Measurements from ENCODE around the gene IGIP. TPM values are rescaled to one million over a fixed set of nuclear protein-coding genes. Genes with fewer than 3 reads are reported as not detected.

IGIP gene
- total and polyA plus RNA-seq, 2 donors from 2014 or later, result 13.2 to 15.5 TPM

GRCh38 chr5:140109759-140110645, 15.7 kb upstream of the IGIP start:
- peak in 2 of 5 donors; percentile 50 to 74 for DNase-seq
- Histone ChIP-seq H3K27me3 (ENCODE audit: control insufficient read depth, insufficient read depth, low read length) (peaks cover 41% of the 10 kb centered on the region), H3K9me3 (ENCODE audit: control insufficient read depth in 2 of 3, insufficient read depth in 1 of 3, low read length in 3 of 3) (no peaks in the 10 kb centered on the region), H3K4me1 (ENCODE audit: control insufficient read depth in 2 of 3, insufficient read depth in 2 of 3, low read depth in 1 of 3, low read length in 3 of 3) (peaks cover 0 to 32% (median 9%) of the 10 kb centered on the region in 3 donors), H3K4me3 (ENCODE audit: low read length in 3 of 3) (peak overlapping the region in 1 of 3 donors; percentile 86), H3K27ac (ENCODE audit: low read depth in 2 of 2, low read length in 2 of 2) (no peak overlapping the region), H3K36me3 (ENCODE audit: control insufficient read depth in 2 of 3, insufficient read depth in 3 of 3, low read length in 3 of 3) (no peaks in the 10 kb centered on the region), H3K9ac (ENCODE audit: low read length in 3 of 3) (no peak overlapping the region)
- intact Hi-C loops (cut with DNase I), result no loop called here
- no peak for FAIRE-seq
- no peak for TF ChIP-seq CTCF (IDR thresholded peaks at IDR 0.05; ENCODE audit: borderline replicate concordance, extremely low read depth, insufficient read depth)

DNA sequence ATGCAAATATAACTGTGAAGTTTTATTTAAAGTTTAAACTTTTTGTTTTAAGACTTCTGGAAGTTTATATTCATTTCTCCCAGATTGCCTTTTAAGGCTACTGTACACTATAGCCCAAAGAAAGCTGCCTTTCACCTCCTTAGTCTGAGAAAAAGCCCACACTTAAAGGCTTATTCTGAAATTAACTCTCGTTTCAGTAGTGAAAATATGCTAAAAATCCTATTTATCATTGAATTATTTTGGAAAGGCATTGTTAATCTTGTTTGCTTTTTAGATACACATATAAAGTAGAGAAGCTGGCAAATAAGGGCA, 15.1 kb upstream of the IGIP start:
- no peak for FAIRE-seq
- TF ChIP-seq CTCF (IDR thresholded peaks at IDR 0.05; ENCODE audit: borderline replicate concordance, extremely low read depth, insufficient read depth), result no peak
- Histone ChIP-seq H3K27ac (ENCODE audit: low read depth in 2 of 2, low read length in 2 of 2) (no peak overlapping the region), H3K36me3 (ENCODE audit: control insufficient read depth in 2 of 3, insufficient read depth in 3 of 3, low read length in 3 of 3) (no peaks in the 10 kb centered on the region), H3K9me3 (ENCODE audit: control insufficient read depth in 2 of 3, insufficient read depth in 1 of 3, low read length in 3 of 3) (no peaks in the 10 kb centered on the region), H3K27me3 (ENCODE audit: control insufficient read depth, insufficient read depth, low read length) (peaks cover 41% of the 10 kb centered on the region), H3K4me1 (ENCODE audit: control insufficient read depth in 2 of 3, insufficient read depth in 2 of 3, low read depth in 1 of 3, low read length in 3 of 3) (peaks cover 0 to 34% (median 9%) of the 10 kb centered on the region in 3 donors), H3K4me3 (ENCODE audit: low read length in 3 of 3) (no peak overlapping the region), H3K9ac (ENCODE audit: low read length in 3 of 3) (no peak overlapping the region)
- no peak for DNase-seq
- intact Hi-C loops (cut with DNase I), result no loop called here

- no peak for TF ChIP-seq CTCF (IDR thresholded peaks at IDR 0.05; ENCODE audit: borderline replicate concordance, extremely low read depth, insufficient read depth)
- peak in 2 of 5 donors; percentile 18 to 61 for DNase-seq
- Histone ChIP-seq H3K9ac (ENCODE audit: low read length in 3 of 3) (no peak overlapping the region), H3K36me3 (ENCODE audit: control insufficient read depth in 2 of 3, insufficient read depth in 3 of 3, low read length in 3 of 3) (no peaks in the 10 kb centered on the region), H3K4me1 (ENCODE audit: control insufficient read depth in 2 of 3, insufficient read depth in 2 of 3, low read depth in 1 of 3, low read length in 3 of 3) (peaks cover 0 to 35% (median 15%) of the 10 kb centered on the region in 3 donors), H3K27ac (ENCODE audit: low read depth in 2 of 2, low read length in 2 of 2) (peak overlapping the region in 1 of 2 donors; percentile 14), H3K9me3 (ENCODE audit: control insufficient read depth in 2 of 3, insufficient read depth in 1 of 3, low read length in 3 of 3) (no peaks in the 10 kb centered on the region), H3K4me3 (ENCODE audit: low read length in 3 of 3) (no peak overlapping the region), H3K27me3 (ENCODE audit: control insufficient read depth, insufficient read depth, low read length) (peaks cover 41% of the 10 kb centered on the region)
- no peak for FAIRE-seq
- intact Hi-C loops (cut with DNase I), result no loop called here
These were observed 14.5 kb upstream of the IGIP start for GRCh38 chr5:140111011-140111858.
